Stromal cell of bone marrow (primary cell): ENCODE data around the gene ITIH5.

Experiments used
- DNase-seq: peaks from one replicate; pipeline ENCODE4 v3.0.0-alpha.2; 2012; ENCODE audit warnings: low read depth

ITIH5 gene

DNA sequence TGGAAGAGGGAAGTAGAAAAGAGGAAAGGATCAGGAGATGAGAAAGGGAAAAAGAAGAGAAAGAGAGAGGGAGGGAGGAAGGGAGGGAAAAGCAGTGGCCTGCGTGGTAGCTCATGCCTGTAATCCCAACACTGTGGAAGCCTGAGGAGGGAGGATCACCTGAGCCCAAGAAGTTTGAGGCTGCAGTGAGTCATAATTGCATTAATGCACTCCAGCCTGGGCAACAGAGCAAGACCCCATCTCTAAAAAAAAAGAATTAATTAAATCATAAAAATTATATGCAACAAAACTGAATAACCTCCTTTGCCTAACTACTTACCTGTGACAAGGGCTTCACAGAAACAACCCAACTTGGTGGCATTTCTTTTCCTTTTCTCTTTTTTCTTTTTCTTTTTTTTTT lies 148.1 kb downstream of the ITIH5 start:
- no peak for DNase-seq

DNA sequence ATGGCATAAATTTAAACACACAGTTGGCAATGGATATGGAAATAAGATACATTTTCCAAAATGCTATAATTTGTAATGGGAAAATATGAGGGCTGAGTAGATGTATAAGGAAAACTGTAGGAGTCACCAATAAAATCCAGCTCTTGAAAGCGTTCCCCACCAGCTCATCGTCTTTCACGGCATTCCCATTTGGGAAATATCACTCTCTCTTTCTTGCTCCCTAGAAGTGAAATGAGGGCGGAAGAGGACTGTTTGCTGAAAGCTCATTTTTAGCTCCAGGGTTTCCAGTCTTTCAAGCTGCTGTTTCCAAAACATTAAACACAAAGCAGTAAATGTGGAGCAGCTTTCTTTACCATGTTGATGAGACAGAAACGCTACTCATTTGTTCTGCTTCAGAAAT lies 151.3 kb downstream of the ITIH5 start:
- DNase-seq, result no peak

DNA sequence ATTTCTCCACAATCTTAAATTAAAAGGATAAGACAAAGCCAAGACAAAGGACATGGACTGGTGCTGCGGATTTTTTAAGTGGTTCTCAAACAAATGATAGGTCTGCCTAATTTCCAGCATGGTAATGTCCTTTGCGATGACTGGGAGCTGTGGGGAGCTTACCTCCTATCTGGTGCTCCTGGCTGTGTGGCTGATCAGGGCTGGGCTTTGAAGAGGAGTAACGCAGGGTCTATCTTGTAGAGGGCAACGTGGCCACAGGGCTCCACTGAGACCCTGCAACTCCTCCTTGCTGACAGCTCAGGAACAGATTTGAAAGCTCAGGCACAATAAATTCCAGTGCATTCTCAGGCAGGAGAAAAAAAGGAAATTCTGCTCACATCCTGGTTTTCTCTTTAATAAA lies 152.8 kb downstream of the ITIH5 start:
- DNase-seq, result no peak

DNA sequence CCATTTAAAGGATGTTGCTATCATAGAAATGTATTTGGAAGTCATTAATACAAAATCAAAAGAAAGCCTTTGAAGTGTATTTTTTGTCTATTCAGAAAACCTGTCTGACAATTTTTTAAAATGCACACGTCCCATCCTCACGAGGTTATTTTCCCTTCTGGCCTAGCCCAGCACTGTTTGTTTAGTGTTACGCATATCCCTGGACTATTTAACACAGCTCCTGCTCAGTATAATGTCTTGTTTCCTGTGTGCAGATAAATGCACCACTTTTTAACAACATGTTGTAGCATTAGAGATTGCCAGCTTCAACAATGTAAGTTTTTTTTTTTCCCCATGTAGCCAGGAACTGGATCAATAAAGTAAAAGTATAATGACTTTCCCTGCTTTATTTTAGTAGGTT lies 153.3 kb downstream of the ITIH5 start:
- DNase-seq, result no peak

DNA sequence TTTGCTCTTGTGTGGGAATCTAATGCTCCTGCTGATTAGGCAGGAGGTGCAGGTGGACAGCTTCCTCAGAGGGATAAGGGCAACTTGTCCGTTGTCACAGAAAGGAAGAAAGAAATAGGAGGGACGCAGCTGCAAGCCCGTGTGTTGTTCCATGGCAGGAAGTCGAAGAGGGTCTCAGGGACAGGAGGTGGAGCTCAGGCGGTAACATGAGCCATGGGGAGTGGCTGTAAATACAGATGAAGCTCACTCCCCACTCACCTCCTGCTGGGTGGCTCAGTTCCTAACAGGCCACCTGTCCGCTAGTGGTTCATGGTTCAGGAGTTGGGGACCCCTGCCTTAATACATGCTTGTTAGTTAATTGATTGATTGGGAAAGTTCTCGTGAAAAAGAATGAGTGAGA lies 154.3 kb downstream of the ITIH5 start:
- no peak for DNase-seq

DNA sequence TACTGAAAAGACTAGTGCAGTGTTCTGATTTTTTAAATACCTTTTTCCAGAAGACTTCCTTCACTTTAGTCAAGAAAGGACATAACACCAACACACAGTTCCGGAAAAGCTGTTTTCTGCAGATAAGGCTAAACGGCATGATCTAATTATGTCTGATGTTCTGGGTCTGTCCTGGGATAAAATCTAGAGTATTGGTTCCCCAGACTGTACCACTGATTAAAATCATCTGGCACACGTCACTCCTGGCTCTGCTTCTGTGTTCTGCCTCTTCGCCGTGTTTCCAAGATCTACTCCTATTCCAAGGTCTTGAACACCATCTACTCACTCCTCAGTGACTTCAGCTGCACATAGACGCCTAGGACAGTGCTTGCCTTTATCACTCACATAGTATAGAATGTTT lies 155.2 kb downstream of the ITIH5 start:
- DNase-seq, result no peak
